HT-29 (cell line): ENCODE measurements around the gene CCDC85C. TPM values are rescaled to one million over a fixed set of nuclear protein-coding genes. Genes with fewer than 3 reads are reported as not detected.

Experiments
- DNase-seq: peaks from one replicate; pipeline ENCODE4 v3.0.0-alpha.2; 2015; ENCODE audit warnings: low spot score
- total RNA-seq: library from RNA; depleted of rRNA; stranded (reverse); fragments of >200 nt; shearing (Covaris generic); gene quantifications from 2 replicates; pipeline ENCODE4 v1.2.3, GENCODE V29; 2014

Gene CCDC85C
- total RNA-seq, 1 experiment from 2014 or later: 23.8 TPM

GRCh38 chr14:99573000-99573330, 31.0 kb downstream of the CCDC85C start:
- DNase-seq: no peak

DNA sequence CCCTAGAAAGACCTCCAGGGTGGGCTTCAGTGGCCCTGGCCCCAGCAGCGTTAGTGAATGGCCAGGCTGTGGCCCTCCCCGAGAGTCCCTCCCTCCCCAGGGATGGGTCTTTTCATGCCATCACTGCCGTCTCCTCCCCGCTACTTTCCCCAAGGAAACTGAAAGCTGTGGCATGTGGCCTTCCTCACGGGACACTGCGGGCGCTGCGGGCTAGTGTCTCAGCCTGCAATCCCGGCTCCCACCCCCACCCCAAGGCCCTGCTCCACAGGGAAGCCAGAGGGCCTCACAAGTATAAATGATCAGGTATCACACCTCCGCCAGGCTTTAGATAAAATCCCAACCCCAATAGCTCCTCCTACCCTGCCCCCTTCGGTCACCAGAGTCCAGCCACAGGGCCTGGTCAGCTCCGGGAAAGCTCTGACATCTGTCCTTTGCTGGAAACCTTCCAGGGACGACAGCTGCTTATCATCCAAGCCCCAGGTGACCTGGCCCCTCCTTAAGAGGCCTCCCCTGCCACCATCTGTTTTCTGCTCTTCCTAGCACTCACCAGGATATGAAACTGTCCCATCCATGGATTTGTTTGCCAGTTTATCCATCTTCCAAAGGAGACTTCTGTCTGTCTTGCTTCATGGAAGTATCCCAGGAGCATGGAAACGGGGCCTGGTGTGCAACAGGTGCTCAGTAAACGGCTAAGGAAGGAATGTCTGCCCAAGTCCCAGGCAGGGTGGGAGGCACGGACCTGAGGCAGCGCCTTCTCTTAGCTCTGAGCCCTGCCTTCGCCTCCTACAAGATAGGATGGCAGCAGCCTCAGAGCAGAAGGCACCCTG, 31.6 kb downstream of the CCDC85C start:
- no peak for DNase-seq

- no peak for DNase-seq
Observed at GRCh38 chr14:99571303-99571986, 32.6 kb downstream of the CCDC85C start.

- DNase-seq: no peak
Observed at GRCh38 chr14:99570544-99571302, 33.3 kb downstream of the CCDC85C start.

- DNase-seq: no peak
Observed at GRCh38 chr14:99569725-99570543, 34.1 kb downstream of the CCDC85C start.

GRCh38 chr14:99568567-99569560, 35.1 kb downstream of the CCDC85C start:
- no peak for DNase-seq

- no peak for DNase-seq
Observed at GRCh38 chr14:99566390-99567354, 37.3 kb downstream of the CCDC85C start.

GRCh38 chr14:99566009-99566389, 38.0 kb downstream of the CCDC85C start:
- DNase-seq: no peak

DNA sequence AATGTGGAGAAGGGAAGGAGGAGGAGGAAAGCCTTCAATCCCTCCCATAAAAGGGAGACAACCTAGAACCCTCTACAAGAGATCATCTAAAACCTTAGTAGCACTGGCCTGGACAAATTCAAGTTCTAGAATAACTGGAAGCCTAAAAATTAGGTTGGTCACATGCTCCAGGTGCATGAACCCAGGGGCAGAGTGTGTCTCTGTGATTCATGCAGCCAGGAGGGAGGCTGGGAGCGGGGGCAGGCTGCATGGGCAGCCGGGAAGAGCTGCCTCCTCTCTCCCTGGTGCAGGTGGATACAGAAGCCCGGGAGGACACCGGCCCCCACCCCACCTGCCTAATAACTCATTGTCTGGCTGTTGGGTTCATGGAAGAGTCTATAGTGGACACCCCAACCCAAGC, 38.6 kb downstream of the CCDC85C start:
- DNase-seq: no peak

DNA sequence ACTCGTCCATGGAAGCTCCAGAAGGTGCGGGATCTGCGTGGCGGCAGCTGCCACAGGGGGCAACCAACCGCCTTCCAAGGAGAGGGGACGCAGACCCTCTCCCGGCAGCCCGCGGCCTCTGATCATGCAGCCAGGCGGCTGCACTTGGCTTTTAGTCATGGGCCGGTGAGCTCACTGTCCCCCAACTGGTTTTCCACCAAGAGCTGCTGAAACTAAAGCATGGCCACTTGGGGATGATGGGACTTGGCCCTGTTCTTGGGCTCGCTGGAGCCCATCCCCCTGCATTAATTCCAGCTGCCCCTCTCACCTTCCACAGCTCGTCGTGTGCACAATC, 39.1 kb downstream of the CCDC85C start:
- DNase-seq: no peak

GRCh38 chr14:99564256-99564925, 39.6 kb downstream of the CCDC85C start:
- DNase-seq: no peak

- no peak for DNase-seq
Observed at GRCh38 chr14:99563749-99564129, 40.3 kb downstream of the CCDC85C start.

GRCh38 chr14:99562856-99563748, 40.9 kb downstream of the CCDC85C start:
- peak; percentile 84 for DNase-seq

GRCh38 chr14:99561864-99562263, 42.1 kb downstream of the CCDC85C start:
- DNase-seq: no peak

DNA sequence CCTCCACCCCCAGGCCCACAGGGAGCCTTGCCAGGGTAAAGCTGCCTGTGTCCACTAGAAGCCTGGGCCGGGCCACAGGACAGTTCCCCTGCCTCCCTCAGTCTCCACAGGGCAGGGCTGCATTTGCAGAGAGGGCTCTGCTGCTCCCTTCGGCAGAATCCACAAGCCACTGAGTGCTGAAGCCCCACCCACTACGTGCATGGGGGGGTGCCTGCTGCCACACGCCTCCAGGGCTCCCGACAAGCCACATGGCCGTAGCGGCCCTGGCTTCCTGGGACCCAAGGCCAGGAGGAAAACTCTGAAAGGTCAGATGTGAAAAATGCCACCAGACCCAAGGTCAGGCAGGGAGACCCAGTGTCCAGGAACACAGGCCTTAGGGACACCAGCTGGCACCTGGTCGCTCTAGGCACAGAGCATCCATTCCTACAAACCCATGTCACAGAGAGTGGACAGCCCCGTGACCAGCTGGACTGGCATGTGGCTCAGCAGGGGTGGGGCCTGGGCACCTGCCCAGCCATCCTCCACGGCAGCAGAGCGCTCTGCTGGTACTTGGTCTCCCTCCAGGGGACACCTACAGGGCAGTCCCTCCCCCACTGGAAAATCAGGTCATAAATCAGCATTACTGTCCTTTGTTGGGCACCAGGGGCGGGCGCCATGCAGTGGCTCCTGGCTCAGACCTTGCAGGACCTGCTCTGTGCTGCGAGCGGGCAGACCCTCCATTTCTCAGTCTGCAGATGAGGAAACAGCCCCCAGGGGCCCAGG, 42.9 kb downstream of the CCDC85C start:
- peak; percentile 61 for DNase-seq

DNA sequence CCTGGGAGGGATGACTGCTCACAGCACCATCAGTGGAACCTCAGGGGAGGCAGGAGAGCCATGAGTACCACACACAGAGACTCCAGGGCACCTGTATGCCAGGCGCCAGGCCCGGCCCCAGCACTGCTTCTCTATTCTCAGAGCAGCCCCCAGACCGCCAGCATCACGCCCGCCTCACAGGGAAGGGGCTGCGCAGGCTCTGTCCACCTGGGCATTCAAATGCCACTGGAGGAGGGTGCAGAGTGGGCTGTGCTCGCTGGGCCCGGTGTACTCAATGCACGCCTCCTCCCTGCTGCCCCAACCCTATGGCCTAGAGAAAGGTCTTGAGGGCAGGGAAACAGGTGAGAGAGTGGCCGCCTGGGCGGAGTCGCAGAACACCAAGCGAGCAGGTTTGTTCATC, 43.6 kb downstream of the CCDC85C start:
- DNase-seq: no peak
